SIG-M5 (cell line): ENCODE measurements around the gene EIF2AK2.
"Not testable (repeated sequence)": the region's sequence is repeated elsewhere in the genome, so short reads cannot be mapped to it uniquely, and the experiment has no call there.

ENCODE experiments used
- DNase-seq: peaks from one replicate; lab custom pipeline; 2025; lab: John Stamatoyannopoulos, UW

EIF2AK2 gene

GRCh38 chr2:37156857-37157714 is at the start of gene EIF2AK2:
Gene EIF2AK2, minus strand, starts transcription at chr2:37156980. Its CDS starts 9,174 bp downstream, at chr2:37147806.
- DNase-seq, result peak; percentile 6

GRCh38 chr2:37205689-37206341 is 49.0 kb upstream of the EIF2AK2 start:
- DNase-seq, result no peak

DNA sequence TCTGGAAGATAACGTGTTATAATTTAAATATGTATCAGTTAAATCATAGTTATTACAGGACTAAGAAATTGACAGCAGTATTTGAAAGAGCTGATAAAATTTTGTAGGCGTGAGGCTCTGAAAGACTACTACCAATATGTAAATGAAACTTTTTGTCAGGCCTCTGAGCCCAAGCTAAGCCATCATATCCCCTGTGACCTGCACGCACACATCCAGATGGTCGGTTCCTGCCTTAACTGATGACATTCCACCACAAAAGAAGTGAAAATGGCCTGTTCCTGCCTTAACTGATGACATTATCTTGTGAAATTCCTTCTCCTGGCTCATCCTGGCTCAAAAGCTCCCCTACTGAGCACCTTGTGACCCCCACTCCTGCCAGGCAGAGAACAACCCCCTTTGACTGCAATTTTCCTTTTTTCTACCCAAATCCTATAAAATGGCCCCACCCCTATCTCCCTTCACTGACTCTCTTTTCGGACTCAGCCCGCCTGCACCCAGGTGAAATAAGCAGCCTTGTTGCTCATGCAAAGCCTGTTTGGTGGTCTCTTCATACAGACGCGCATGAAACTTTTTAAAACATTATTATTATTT is 48.4 kb upstream of the EIF2AK2 start:
- not testable (repeated sequence) for DNase-seq

- DNase-seq, result no peak
Observed at GRCh38 chr2:37203708-37204107, 46.9 kb upstream of the EIF2AK2 start.

GRCh38 chr2:37201766-37202165 is 45.0 kb upstream of the EIF2AK2 start:
- DNase-seq, result peak; percentile 17

DNA sequence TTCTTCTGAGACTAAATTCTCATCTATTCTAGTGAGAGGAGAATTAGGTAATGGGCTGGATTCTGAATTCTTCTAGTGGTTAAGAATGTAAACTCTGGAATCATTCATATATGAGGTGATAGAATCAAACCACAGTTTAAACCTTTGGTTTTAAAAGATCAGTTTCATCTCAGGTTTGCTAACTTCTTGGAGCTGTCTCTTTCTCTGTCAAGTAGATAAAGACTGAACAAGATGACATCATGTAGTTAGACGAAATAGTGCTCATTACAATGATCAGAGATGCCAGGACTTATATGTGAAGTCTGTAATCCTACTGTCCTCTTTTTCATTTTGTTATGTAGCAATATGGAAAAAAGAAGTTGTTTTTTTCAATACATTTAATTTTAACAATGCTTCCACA is 44.4 kb upstream of the EIF2AK2 start:
- no peak for DNase-seq

DNA sequence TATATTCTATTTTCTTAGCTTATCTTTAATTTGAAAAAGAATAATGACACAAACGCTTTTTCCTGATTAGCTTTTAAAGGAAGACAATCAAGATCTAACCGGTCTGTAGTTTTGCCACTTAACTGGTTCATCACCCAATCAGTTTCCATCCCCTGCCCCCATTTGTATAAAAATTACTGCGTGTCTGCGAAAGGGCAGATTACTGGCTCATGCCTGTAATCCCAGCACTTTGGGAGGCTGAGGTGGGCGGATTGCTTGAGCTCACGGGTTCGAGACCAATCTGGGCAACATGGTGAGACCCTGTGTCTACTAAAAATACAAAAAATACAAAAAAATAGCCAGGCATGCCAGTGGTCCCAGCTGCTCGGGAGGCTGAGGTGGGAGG is 41.9 kb upstream of the EIF2AK2 start:
- no peak for DNase-seq

- DNase-seq, result peak; percentile 10
Observed at GRCh38 chr2:37196320-37197195, 39.8 kb upstream of the EIF2AK2 start, which contains the start of gene CEBPZOS. Gene CEBPZOS, plus strand, starts transcription at chr2:37196496. Its CDS starts 3,209 bp downstream, at chr2:37199705.

GRCh38 chr2:37195862-37196319 is 39.1 kb upstream of the EIF2AK2 start:
- not testable (repeated sequence) for DNase-seq

- no peak for DNase-seq
Observed at GRCh38 chr2:37192551-37192950, 35.8 kb upstream of the EIF2AK2 start.

DNA sequence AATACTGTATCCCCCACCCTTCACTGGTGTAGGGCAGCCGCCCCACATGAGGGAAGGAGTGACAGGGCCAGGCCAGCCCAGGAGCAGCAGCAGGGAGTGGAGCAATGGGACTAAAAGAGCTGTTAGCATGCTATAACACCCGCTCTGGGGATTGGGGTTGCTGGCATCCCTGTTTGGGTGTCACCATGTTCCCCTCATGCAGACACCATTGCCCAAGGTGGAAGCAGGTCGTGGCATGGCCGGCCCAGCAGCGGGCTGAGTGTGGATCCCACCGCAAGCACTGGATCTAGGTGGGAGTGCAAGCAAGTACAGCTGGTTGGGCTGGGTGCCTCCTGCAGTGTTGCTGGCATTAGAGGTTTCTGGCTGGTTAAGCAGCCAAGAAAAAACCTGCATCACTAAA is 35.0 kb upstream of the EIF2AK2 start:
- DNase-seq, result no peak

DNA sequence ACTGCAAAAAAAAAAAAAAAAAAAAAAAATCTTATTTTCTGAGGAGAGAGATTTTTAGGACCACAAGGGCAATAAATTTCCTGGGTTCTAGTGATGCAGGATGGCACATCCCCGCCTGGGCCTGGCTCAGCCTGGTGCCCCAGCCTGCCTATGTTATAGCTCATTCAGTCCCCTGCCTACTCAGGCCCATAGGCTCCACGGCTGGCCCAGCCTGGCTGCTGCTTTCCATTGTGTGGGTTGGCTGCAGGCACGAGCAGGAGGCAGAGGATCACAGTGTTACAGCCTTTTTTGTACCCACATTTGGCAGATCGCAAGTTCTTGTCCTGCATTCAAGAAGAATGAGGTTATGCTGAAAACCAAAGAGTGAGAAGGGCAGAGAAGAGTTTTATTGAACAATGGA is 34.5 kb upstream of the EIF2AK2 start:
- no peak for DNase-seq

DNA sequence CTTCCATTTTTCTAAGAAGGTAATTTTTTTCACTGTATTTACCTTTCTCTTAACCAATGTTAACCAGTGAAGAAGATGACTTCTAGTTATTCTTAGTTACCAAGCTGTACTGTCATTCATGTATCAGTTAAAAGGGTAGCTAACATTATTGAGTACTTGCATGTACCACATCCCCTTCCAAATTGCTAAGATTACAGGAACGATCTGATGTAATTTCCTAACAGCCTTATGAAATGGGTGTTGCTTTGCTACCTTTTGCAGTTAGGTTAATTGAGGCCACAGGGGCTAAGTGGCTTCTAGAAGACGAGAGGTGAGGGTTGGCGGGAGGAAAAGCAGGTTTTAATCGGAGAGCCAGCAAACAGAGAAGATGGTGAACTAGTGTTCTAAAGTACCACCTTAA is 33.5 kb upstream of the EIF2AK2 start:
- peak; percentile 71 for DNase-seq

- peak; percentile 92 for DNase-seq
Observed at GRCh38 chr2:37189452-37190153, 32.8 kb upstream of the EIF2AK2 start.

DNA sequence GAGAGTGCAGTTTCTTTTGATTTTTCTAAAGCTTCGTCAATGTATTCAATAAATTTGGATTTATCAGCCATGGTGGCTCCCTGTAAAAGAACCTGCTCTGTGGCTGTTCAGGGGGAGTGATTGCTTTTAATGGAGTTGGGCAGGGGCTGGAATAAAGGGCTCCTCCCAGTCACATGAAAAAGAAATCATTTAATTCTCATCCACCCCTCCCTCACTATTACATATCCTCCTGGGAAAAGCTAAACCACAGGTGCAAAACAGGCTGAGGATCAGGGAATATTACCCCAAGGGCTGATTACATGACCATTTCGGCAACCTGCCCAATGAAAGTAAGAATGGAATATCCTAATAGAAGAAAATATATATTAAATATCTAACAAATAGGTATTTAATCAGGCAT is 31.8 kb upstream of the EIF2AK2 start, which contains the start of gene SULT6B1:
Gene SULT6B1 (minus strand): TSS at position 101 of the 400 bp plus-strand sequence. CDS start 30 bp downstream, at position 71.
- no peak for DNase-seq

DNA sequence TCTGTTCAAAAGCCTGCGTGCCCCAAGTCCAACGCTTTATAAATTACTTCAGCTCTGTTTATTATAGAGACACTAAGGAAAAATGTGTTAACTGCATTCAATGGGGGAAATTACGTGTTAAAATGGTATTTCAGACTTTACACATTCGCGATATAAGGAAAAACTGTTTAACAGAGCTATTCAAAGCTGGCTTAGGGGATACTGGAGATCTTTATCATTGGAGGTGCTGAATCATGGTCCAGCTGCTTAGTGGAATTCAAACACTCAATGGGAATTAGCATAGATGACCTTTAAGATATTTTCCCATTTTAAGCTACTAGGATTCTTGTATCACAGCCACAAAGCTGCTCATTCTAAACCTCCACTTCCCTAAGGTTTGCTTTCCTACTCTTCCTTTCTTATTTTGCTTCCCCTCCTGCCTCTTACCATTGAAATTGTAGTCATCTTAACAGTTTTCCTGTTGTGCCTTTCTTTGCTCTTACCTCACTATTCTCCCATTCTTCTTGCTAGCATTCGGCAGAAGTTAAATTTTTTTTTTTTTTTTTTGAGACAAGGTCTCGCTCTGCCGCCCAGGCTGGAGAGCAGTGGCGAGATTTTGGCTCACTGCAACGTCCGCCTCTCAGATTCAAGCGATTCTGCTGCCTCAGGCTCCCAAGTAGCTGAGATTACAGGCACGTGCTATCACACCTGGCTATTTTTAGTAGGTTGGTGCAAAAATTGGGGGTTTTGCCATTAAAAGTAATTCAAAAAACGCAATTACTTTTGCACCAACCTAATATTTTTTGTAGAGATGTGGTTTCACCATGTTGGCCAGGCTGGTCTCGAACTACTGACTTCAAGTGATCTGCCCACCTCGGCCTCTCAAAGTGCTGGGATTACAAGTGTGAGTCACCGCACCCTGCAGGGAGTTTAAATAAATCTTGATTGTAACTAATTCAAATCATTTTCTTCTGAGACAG is 25.2 kb upstream of the EIF2AK2 start:
- DNase-seq, result no peak

DNA sequence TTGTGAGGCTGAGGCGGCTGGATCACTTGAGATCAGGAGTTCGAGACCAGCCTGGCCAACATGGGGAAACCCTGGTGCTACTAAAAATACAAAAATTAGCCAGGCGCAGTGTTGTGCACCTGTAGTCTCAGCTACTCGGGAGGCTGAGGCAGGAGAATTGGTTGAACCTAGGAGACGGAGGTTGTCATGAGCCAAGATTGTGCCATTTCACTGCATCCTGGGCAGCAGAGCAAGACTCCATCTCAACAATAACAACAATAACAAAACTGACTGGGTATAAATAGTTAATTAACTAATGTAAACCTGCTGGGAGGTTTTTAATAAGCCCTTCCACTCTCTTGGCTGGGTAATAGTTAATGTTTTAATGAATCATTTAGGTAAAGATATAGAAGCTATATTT is 23.9 kb upstream of the EIF2AK2 start:
- no peak for DNase-seq

- DNase-seq, result no peak
Observed at GRCh38 chr2:37180006-37180639, 23.3 kb upstream of the EIF2AK2 start.

GRCh38 chr2:37173741-37174140 is 17.0 kb upstream of the EIF2AK2 start:
- DNase-seq, result no peak
